H9 (cell line): ENCODE results near the gene HBG2. TPM values are rescaled to one million over a fixed set of nuclear protein-coding genes. Genes with fewer than 3 reads are reported as not detected.

ENCODE experiments used
- DNase-seq: peaks from one replicate; pipeline ENCODE4 v3.0.0-alpha.2; 2017
- H2AFZ ChIP-seq: one replicate; pipeline ENCODE4 v1.6.1; 2013; ENCODE audit warnings: mild to moderate bottlenecking, low read length, control low read depth, moderate library complexity
- H2AK5ac ChIP-seq: 2 replicates; pipeline ENCODE4 v1.6.1; 2013; ENCODE audit warnings: low read length, control low read depth, mixed read lengths; ENCODE audit not compliant: insufficient read length
- H2BK120ac ChIP-seq: one replicate; pipeline ENCODE4 v1.6.1; 2013; ENCODE audit warnings: low read depth, mild to moderate bottlenecking, low read length, control low read depth, inconsistent platforms; ENCODE audit not compliant: poor library complexity, severe bottlenecking
- H2BK12ac ChIP-seq: 2 replicates; pipeline ENCODE4 v1.6.1; 2013; ENCODE audit warnings: low read length, control low read depth, mixed read lengths, low read depth; ENCODE audit not compliant: insufficient read length
- H2BK15ac ChIP-seq: 2 replicates; pipeline ENCODE4 v1.6.1; 2013; ENCODE audit warnings: low read depth, low read length, control low read depth
- H2BK20ac ChIP-seq: one replicate; pipeline ENCODE4 v1.6.1; 2013; ENCODE audit warnings: low read depth, mild to moderate bottlenecking, low read length, control low read depth, inconsistent platforms; ENCODE audit not compliant: poor library complexity, severe bottlenecking
- H2BK5ac ChIP-seq: 2 replicates; pipeline ENCODE4 v1.6.1; 2013; ENCODE audit warnings: low read length, control low read depth, mixed read lengths; ENCODE audit not compliant: insufficient read length
- H3K14ac ChIP-seq: 2 replicates; pipeline ENCODE4 v1.6.1; 2013; ENCODE audit warnings: low read length, control low read depth; ENCODE audit not compliant: insufficient read depth
- H3K18ac ChIP-seq: 2 replicates; pipeline ENCODE4 v1.6.1; 2013; ENCODE audit warnings: low read depth, mild to moderate bottlenecking, mixed read lengths, low read length, control low read depth; ENCODE audit not compliant: insufficient read length
- H3K23ac ChIP-seq: 2 replicates; pipeline ENCODE4 v1.6.1; 2013; ENCODE audit warnings: low read length, control low read depth, mixed read lengths, low read depth; ENCODE audit not compliant: insufficient read length
- H3K23me2 ChIP-seq: 2 replicates; pipeline ENCODE4 v1.6.1; 2013; ENCODE audit warnings: low read depth, mild to moderate bottlenecking, mixed read lengths, low read length, control low read depth; ENCODE audit not compliant: insufficient read length, poor library complexity, severe bottlenecking
- H3K27ac ChIP-seq: 2 replicates; pipeline ENCODE4 v1.5.1; 2013; ENCODE audit warnings: low read length, control low read depth, mixed read lengths, low read depth; ENCODE audit not compliant: insufficient read length
- H3K27me3 ChIP-seq: 2 replicates; pipeline ENCODE4 v1.6.1; 2013; ENCODE audit warnings: low read length, control low read depth, inconsistent platforms; ENCODE audit not compliant: insufficient read depth
- H3K4ac ChIP-seq: 2 replicates; pipeline ENCODE4 v1.6.1; 2013; ENCODE audit warnings: low read depth, mild to moderate bottlenecking, control low read depth, inconsistent platforms, low read length, moderate library complexity
- H3K4me1 ChIP-seq: 2 replicates; pipeline ENCODE4 v1.6.1; 2013; ENCODE audit warnings: low read length, control low read depth, inconsistent platforms; ENCODE audit not compliant: insufficient read depth
- H3K4me2 ChIP-seq: 2 replicates; pipeline ENCODE4 v1.6.1; 2013; ENCODE audit warnings: low read length, control low read depth, mixed read lengths; ENCODE audit not compliant: insufficient read length, insufficient read depth
- H3K56ac ChIP-seq: 2 replicates; pipeline ENCODE4 v1.6.1; 2013; ENCODE audit warnings: low read depth, mild to moderate bottlenecking, mixed read lengths, low read length, control low read depth; ENCODE audit not compliant: insufficient read length
- H3K79me1 ChIP-seq: 2 replicates; pipeline ENCODE4 v1.6.1; 2013; ENCODE audit warnings: low read depth, mild to moderate bottlenecking, moderate library complexity, low read length, control low read depth, inconsistent platforms; ENCODE audit not compliant: insufficient read depth, poor library complexity, severe bottlenecking
- H3K79me2 ChIP-seq: 2 replicates; pipeline ENCODE4 v1.6.1; 2013; ENCODE audit warnings: low read length, control low read depth, inconsistent platforms; ENCODE audit not compliant: insufficient read depth
- H3K9ac ChIP-seq: 2 replicates; pipeline ENCODE4 v1.6.1; 2013; ENCODE audit warnings: low read length, control low read depth, mixed read lengths; ENCODE audit not compliant: insufficient read length; ENCODE audit errors: extremely low read depth
- H3K9me3 ChIP-seq: one replicate; pipeline ENCODE4 v1.6.1; 2013; ENCODE audit warnings: low read depth, low read length, inconsistent platforms; ENCODE audit not compliant: control insufficient read depth
- H3T11ph ChIP-seq: one replicate; pipeline ENCODE4 v1.6.1; 2013; ENCODE audit warnings: mild to moderate bottlenecking, low read length, control low read depth, inconsistent platforms
- H4K20me1 ChIP-seq: one replicate; pipeline ENCODE4 v1.6.1; 2013; ENCODE audit not compliant: control insufficient read depth, insufficient read length, insufficient read depth
- H4K5ac ChIP-seq: 2 replicates; pipeline ENCODE4 v1.6.1; 2013; ENCODE audit warnings: low read depth, mild to moderate bottlenecking, mixed read lengths, low read length, control low read depth; ENCODE audit not compliant: insufficient read length
- H4K8ac ChIP-seq: replicated peaks from 2 replicates; pipeline ENCODE4 v1.6.1; 2013; ENCODE audit warnings: low read length, control low read depth, mixed read lengths, low read depth; ENCODE audit not compliant: insufficient read length
- H4K91ac ChIP-seq: 2 replicates; pipeline ENCODE4 v1.6.1; 2013; ENCODE audit warnings: low read depth, mild to moderate bottlenecking, moderate library complexity, mixed read lengths, low read length, control low read depth; ENCODE audit not compliant: insufficient read length
- H3K27ac Mint-ChIP-seq, 3 experiments: 2 replicates in 2 of 3; 3 replicates in 1 of 3; pipeline ENCODE4 v1.8.0; 2020 to 2021; ENCODE audit warnings: mixed read lengths in 3 of 3, mild to moderate bottlenecking in 1 of 3, moderate library complexity in 1 of 3
- H3K27me3 Mint-ChIP-seq: 2 replicates; pipeline ENCODE4 v1.8.0; 2021; ENCODE audit warnings: low read depth, mild to moderate bottlenecking, moderate library complexity, mixed read lengths
- H3K36me3 Mint-ChIP-seq, 3 experiments: 2 replicates in 2 of 3; 3 replicates in 1 of 3; pipeline ENCODE4 v1.8.0; 2020 to 2021; ENCODE audit warnings: low read depth in 3 of 3, mixed read lengths in 3 of 3; ENCODE audit not compliant: insufficient read depth in 1 of 3
- H3K4me1 Mint-ChIP-seq, 2 experiments: 2 replicates each; pipeline ENCODE4 v1.8.0; 2020; ENCODE audit warnings: mixed read lengths in 2 of 2
- H3K4me3 Mint-ChIP-seq, 2 experiments: 2 replicates in 1 of 2; 3 replicates in 1 of 2; pipeline ENCODE4 v1.8.0; 2020 to 2021; ENCODE audit warnings: mild to moderate bottlenecking in 2 of 2, mixed read lengths in 2 of 2, moderate library complexity in 1 of 2
- H3K9me3 Mint-ChIP-seq, 2 experiments: 2 replicates in 1 of 2; 3 replicates in 1 of 2; pipeline ENCODE4 v1.8.0; 2020; ENCODE audit warnings: mild to moderate bottlenecking in 2 of 2, mixed read lengths in 2 of 2, moderate library complexity in 1 of 2
- WGBS: extraction: QIAGEN DNeasy Blood & Tissue Kit; methylation state at CpG from one replicate; pipeline ENCODE4 v1.1.7; 2013; ENCODE audit warnings: missing lambda C conversion rate, low lambda C conversion rate, mixed read lengths; ENCODE audit not compliant: insufficient read length; ENCODE audit errors: extremely low coverage; 5-methylcytosine and 5-hydroxymethylcytosine counted together
- total RNA-seq: library from RNA; stranded (reverse); gene quantifications from 2 replicates; pipeline ENCODE4 v1.2.1, GENCODE V29; 2021
- TF ChIP-seq, protein P1 (sequence below): fragments of 200-600 bp; sonication (generic); conservative IDR thresholded peaks from 3 replicates; pipeline ENCODE4 v1.8.0; 2021; ENCODE audit warnings: antibody characterized with exemption, mild to moderate bottlenecking

The HBG2 gene
- total RNA-seq, 1 experiment from 2014 or later = not detected

GRCh38 chr11:5246772-5247471 lies 7.7 kb downstream of the HBG2 start:
- H2BK20ac ChIP-seq = no peak overlapping the region
- H3K14ac ChIP-seq = no peak overlapping the region
- H4K5ac ChIP-seq = no peak overlapping the region
- H3K9ac ChIP-seq = no peak overlapping the region
- no peaks in the 10 kb centered on the region for H3K9me3 ChIP-seq
- Mint-ChIP-seq H3K36me3 (no peaks in the 10 kb centered on the region), H3K4me1 (no peaks in the 10 kb centered on the region), H3K27me3 (peaks cover 5% of the 10 kb centered on the region), H3K4me3 (no peak overlapping the region), H3K27ac (no peak overlapping the region), H3K9me3 (no peaks in the 10 kb centered on the region)
- H2BK120ac ChIP-seq = no peak overlapping the region
- H2BK5ac ChIP-seq = no peak overlapping the region
- TF ChIP-seq, protein P1, sequence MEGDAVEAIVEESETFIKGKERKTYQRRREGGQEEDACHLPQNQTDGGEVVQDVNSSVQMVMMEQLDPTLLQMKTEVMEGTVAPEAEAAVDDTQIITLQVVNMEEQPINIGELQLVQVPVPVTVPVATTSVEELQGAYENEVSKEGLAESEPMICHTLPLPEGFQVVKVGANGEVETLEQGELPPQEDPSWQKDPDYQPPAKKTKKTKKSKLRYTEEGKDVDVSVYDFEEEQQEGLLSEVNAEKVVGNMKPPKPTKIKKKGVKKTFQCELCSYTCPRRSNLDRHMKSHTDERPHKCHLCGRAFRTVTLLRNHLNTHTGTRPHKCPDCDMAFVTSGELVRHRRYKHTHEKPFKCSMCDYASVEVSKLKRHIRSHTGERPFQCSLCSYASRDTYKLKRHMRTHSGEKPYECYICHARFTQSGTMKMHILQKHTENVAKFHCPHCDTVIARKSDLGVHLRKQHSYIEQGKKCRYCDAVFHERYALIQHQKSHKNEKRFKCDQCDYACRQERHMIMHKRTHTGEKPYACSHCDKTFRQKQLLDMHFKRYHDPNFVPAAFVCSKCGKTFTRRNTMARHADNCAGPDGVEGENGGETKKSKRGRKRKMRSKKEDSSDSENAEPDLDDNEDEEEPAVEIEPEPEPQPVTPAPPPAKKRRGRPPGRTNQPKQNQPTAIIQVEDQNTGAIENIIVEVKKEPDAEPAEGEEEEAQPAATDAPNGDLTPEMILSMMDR = no peak
- no peak overlapping the region for H2BK15ac ChIP-seq
- H3K18ac ChIP-seq = no peak overlapping the region
- no peaks in the 10 kb centered on the region for H3K79me1 ChIP-seq
- H2AK5ac ChIP-seq = no peak overlapping the region
- DNase-seq = no peak
- H3T11ph ChIP-seq = no peak overlapping the region
- H2BK12ac ChIP-seq = no peak overlapping the region
- no peaks in the 10 kb centered on the region for H4K20me1 ChIP-seq
- H3K27me3 ChIP-seq = no peaks in the 10 kb centered on the region
- no peak overlapping the region for H3K4ac ChIP-seq
- WGBS = no CpG with 5 or more reads among the region's 6 CpGs
- H3K56ac ChIP-seq = no peak overlapping the region
- H3K4me2 ChIP-seq = no peak overlapping the region
- no peak overlapping the region for H4K91ac ChIP-seq
- H3K23ac ChIP-seq = no peak overlapping the region
- H3K27ac ChIP-seq = no peak overlapping the region
- no peak overlapping the region for H2AFZ ChIP-seq
- H3K4me1 ChIP-seq = no peaks in the 10 kb centered on the region
- no peaks in the 10 kb centered on the region for H3K23me2 ChIP-seq
- no peak overlapping the region for H4K8ac ChIP-seq
- no peaks in the 10 kb centered on the region for H3K79me2 ChIP-seq
